ENCODE results near the gene MKX. TPM values are rescaled to one million over a fixed set of nuclear protein-coding genes. Genes with fewer than 3 reads are reported as not detected.

The MKX gene
- total RNA-seq, 3 donors from 2014 or later = 1.4 to 2.3 (median 1.8) TPM

DNA sequence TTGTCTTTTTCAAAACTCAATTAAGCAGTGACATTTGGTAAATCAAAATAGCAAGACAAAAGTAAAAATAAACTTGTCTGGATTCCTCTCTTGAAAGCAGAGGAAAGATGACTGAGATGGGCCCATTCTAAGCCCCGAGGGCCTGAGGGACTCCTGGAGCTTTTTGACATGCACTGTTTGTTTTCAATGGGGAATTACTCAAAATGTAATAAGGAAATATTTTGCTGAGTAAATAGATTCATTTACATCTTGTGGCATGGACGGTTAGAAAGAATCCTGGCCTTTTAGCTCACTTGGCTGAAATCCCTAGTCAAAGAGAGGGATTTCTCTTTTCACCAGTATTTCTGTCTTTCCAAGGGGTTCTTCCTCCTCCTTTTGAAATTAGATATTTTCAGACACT is 108.0 kb downstream of the MKX start:
- peaks cover 0 to 6% of the 10 kb centered on the region in 2 donors for H3K9me3 ChIP-seq
- H3K27me3 ChIP-seq = no peaks in the 10 kb centered on the region
- no peak for DNase-seq (ENCODE audit: low spot score in 2 of 2)
- H3K27ac ChIP-seq = no peak overlapping the region
- intact Hi-C loops (cut with DNase I; ENCODE audit: low total_unique reads) = no loop called here
- no peak overlapping the region for H3K4me3 ChIP-seq
- no peaks in the 10 kb centered on the region for H3K36me3 ChIP-seq
- TF ChIP-seq POLR2AphosphoS5 (IDR thresholded peaks at IDR 0.05) (no peak), POLR2A (IDR thresholded peaks at IDR 0.05) (no peak)
- TF ChIP-seq, protein P1, sequence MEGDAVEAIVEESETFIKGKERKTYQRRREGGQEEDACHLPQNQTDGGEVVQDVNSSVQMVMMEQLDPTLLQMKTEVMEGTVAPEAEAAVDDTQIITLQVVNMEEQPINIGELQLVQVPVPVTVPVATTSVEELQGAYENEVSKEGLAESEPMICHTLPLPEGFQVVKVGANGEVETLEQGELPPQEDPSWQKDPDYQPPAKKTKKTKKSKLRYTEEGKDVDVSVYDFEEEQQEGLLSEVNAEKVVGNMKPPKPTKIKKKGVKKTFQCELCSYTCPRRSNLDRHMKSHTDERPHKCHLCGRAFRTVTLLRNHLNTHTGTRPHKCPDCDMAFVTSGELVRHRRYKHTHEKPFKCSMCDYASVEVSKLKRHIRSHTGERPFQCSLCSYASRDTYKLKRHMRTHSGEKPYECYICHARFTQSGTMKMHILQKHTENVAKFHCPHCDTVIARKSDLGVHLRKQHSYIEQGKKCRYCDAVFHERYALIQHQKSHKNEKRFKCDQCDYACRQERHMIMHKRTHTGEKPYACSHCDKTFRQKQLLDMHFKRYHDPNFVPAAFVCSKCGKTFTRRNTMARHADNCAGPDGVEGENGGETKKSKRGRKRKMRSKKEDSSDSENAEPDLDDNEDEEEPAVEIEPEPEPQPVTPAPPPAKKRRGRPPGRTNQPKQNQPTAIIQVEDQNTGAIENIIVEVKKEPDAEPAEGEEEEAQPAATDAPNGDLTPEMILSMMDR (IDR thresholded peaks at IDR 0.05) = no peak
- H3K4me1 ChIP-seq = no peaks in the 10 kb centered on the region

DNA sequence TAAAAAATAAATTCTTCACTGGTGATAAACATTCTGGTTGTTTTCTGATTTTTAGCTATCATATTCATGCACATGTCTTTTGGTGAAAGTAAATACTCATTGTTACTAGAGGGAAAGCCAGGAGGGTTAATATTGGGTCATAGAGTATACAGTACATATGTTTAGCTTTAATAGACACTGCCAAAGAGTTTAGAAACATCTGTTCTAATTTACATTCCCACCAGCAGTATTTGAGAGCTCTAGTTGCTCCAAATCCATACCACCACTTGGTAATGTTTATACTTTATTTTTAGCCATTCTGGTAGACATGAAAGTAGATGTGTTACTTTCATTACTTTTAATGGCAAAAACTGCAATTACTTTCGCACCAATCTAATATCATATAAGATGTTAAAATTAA is 108.8 kb downstream of the MKX start:
- peaks cover 0 to under 1% of the 10 kb centered on the region in 2 donors for H3K9me3 ChIP-seq
- no peak overlapping the region for H3K4me3 ChIP-seq
- no peak overlapping the region for H3K27ac ChIP-seq
- no peak for DNase-seq (ENCODE audit: low spot score in 2 of 2)
- TF ChIP-seq, protein P1 (IDR thresholded peaks at IDR 0.05) = no peak
- no peak for TF ChIP-seq POLR2AphosphoS5 (IDR thresholded peaks at IDR 0.05)
- TF ChIP-seq POLR2A (IDR thresholded peaks at IDR 0.05) = no peak
- H3K36me3 ChIP-seq = no peaks in the 10 kb centered on the region
- intact Hi-C loops (cut with DNase I; ENCODE audit: low total_unique reads) = no loop called here
- H3K4me1 ChIP-seq = no peaks in the 10 kb centered on the region
- no peaks in the 10 kb centered on the region for H3K27me3 ChIP-seq

DNA sequence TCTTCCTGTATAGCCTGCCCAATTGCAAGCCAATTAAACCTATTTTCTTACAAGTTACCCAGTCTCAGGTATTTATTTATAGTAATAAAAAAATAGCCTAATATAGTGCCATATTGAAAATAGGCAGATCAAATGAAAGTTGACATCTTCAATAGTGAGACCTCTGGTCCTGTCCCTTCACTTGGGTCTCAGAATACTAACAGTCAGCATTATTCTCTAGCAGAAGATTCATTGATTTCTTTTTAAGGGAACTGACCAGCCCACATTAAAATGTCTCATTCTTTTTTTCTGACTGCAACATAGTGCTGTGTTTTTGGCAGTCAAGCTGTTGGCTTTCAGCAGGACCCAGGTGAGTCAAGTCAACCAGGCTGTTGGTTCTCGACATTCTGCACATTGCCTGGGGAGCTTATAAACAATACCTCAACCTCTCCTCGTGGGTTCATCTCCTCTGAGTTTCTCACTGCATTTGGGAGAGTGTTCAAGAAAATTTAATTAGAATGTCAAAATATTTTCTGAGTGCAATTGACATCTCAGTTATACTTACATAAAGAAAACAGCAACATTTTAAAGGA is 109.8 kb downstream of the MKX start:
- Histone ChIP-seq H3K4me3 (no peak overlapping the region), H3K36me3 (no peaks in the 10 kb centered on the region), H3K4me1 (no peaks in the 10 kb centered on the region), H3K27ac (no peak overlapping the region), H3K27me3 (no peaks in the 10 kb centered on the region), H3K9me3 (no peaks in the 10 kb centered on the region)
- TF ChIP-seq POLR2AphosphoS5 (IDR thresholded peaks at IDR 0.05) = no peak
- TF ChIP-seq, protein P1 (IDR thresholded peaks at IDR 0.05) = no peak
- intact Hi-C loops (cut with DNase I; ENCODE audit: low total_unique reads) = no loop called here
- DNase-seq (ENCODE audit: low spot score in 2 of 2) = no peak

DNA sequence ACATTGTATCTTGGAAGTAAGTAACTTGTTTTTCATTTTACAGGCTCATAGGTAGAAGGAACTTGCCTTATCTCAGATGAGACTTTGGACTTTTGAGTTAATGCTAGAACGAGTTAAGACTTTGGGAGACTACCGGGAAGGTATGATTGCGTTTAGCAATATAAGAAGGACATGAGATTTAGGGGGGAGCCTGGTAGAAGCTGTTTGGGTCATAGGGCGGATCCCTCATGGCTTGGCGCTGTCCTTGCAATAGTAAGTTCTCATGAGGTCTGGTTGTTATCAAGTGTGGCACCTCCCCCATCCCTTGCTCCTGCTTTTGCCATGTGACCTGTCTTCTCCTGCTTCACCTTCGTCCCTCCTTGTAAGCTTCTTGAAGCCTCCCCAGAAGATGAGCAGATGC is 110.3 kb downstream of the MKX start:
- H3K4me3 ChIP-seq = no peak overlapping the region
- H3K27me3 ChIP-seq = no peaks in the 10 kb centered on the region
- no peak for DNase-seq (ENCODE audit: low spot score in 2 of 2)
- H3K9me3 ChIP-seq = no peaks in the 10 kb centered on the region
- intact Hi-C loops (cut with DNase I; ENCODE audit: low total_unique reads) = no loop called here
- H3K27ac ChIP-seq = no peak overlapping the region
- no peak for TF ChIP-seq POLR2A (IDR thresholded peaks at IDR 0.05)
- TF ChIP-seq, protein P1 (IDR thresholded peaks at IDR 0.05) = no peak
- TF ChIP-seq POLR2AphosphoS5 (IDR thresholded peaks at IDR 0.05) = no peak
- H3K36me3 ChIP-seq = no peaks in the 10 kb centered on the region
- no peaks in the 10 kb centered on the region for H3K4me1 ChIP-seq

DNA sequence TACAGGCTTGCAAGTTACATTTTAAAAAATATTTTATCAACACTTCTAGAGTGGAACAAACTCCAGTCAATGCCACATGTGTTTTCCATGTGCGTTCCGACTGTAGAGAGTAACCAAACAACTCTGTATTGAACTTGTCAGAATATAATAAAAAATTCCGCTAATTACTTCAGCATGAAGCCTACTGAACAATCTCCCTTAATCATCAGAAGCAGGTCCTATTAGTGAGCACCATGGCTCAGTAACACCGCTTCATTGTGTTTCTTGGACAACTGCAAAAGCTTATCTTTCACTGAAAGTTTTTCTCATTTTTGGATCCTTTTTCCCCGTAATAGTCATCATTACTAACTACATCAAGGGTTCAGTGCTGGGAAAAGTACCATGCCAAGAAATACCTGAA is 117.0 kb downstream of the MKX start:
- Histone ChIP-seq H3K4me3 (no peak overlapping the region), H3K27ac (no peak overlapping the region), H3K9me3 (no peaks in the 10 kb centered on the region), H3K36me3 (no peaks in the 10 kb centered on the region), H3K4me1 (no peaks in the 10 kb centered on the region), H3K27me3 (no peaks in the 10 kb centered on the region)
- DNase-seq (ENCODE audit: low spot score in 2 of 2) = no peak
- intact Hi-C loops (cut with DNase I; ENCODE audit: low total_unique reads) = no loop called here
- TF ChIP-seq, protein P1 (IDR thresholded peaks at IDR 0.05) = no peak
- TF ChIP-seq POLR2A (IDR thresholded peaks at IDR 0.05) (no peak), POLR2AphosphoS5 (IDR thresholded peaks at IDR 0.05) (no peak)

Data from breast epithelium (tissue), 4 donors.